PC-3 (cell line): Measurements from ENCODE around the gene CHD5.
A peak's percentile ranks its signal among the peaks of the same experiment; 100 is the strongest.

Experiments
- CTCF ChIP-seq: fragments of 300-600 bp; sonication (generic); conservative IDR thresholded peaks from 2 replicates; pipeline ENCODE4 v1.5.1; 2017; ENCODE audit warnings: antibody characterized with exemption, low read depth, mild to moderate bottlenecking, low read length
- EZH2 ChIP-seq: fragments of 300-600 bp; sonication (generic); IDR thresholded peaks from one replicate; pipeline ENCODE4 v1.6.1; 2017; ENCODE audit warnings: antibody characterized with exemption, mild to moderate bottlenecking, low read length; ENCODE audit not compliant: unreplicated experiment

GRCh38 chr1:6171548-6172124, 8.5 kb downstream of the CHD5 start:
- peak; percentile 89 for TF ChIP-seq CTCF
- no peak for TF ChIP-seq EZH2
